HG03378 (cell line): ENCODE measurements around the gene CYP2A7.
"Not testable (repeated sequence)": the region's sequence is repeated elsewhere in the genome, so short reads cannot be mapped to it uniquely, and the experiment has no call there.

ENCODE experiments used
- ATAC-seq: cut with Tn5 transposase; IDR thresholded peaks from one replicate; pipeline ENCODE4 v1.9.1; 2021; ENCODE audit warnings: mild to moderate bottlenecking, moderate library complexity; ENCODE audit not compliant: unreplicated experiment

CYP2A7 gene

GRCh38 chr19:40882062-40882461, at the start of gene CYP2A7:
TSS of gene CYP2A7 (minus strand) at chr19:40882231. CDS start at chr19:40882210, 21 bp downstream.
- not testable (repeated sequence) for ATAC-seq

- not testable (repeated sequence) for ATAC-seq
These were observed 48.8 kb upstream of the CYP2A7 start for GRCh38 chr19:40930799-40931198.

DNA sequence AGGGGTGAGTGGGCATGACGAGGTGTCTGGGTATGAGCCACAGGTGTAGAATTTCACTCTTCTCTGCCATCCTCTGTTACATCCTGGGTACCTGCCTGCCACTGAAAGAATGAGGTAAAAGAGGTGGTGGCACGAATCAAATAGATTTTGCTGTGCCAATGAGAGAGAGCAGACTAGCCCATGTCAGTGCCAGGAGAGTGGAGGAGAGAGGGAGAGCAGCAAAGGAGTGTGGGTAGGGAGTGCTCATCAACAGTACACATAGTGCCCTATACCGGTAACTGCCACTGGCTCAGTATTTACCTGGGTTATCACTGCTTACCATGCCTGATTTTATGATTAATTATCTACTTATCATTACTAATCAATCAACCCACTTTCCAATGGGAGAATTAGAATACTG, 47.9 kb upstream of the CYP2A7 start:
- ATAC-seq: not testable (repeated sequence)

GRCh38 chr19:40928850-40929249, 46.8 kb upstream of the CYP2A7 start:
- ATAC-seq: no peak

DNA sequence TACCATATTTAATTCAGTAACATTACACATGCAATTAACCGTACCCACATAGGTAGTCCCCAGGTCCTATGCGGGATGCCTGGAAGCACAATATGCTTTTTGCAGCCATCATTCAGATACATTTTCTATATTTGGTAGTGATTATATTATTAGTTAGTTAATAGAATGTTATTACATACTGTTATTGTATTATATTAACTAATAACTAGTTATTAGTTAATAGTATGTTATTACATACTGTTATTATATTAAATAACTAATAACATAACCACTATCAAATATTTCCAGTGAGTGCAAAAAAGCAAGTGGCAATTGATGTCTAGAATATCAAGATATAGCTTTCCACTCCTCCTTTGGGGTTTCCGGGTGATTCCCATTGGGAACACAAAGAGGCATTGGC, 45.5 kb upstream of the CYP2A7 start:
- no peak for ATAC-seq

DNA sequence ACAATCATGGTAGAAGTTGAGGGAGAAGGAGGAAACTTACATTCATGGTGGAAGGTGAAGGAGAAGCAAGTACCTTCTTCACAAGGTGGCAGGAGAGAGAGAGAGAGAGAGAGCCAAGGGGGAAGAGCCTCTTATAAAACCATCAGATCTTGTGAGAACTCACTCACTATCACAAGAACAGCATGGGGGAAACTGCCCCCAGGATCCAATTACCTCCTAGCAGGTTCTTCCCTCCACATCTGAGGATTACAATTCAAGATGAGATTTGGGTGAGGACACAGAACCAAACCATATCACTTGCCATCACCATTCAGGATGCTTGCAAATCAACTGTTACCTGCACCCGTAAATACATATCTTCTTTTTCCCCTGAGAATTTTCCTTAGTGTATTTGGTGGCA, 44.2 kb upstream of the CYP2A7 start:
- not testable (repeated sequence) for ATAC-seq

GRCh38 chr19:40923934-40924391, 41.9 kb upstream of the CYP2A7 start:
- ATAC-seq: no peak

DNA sequence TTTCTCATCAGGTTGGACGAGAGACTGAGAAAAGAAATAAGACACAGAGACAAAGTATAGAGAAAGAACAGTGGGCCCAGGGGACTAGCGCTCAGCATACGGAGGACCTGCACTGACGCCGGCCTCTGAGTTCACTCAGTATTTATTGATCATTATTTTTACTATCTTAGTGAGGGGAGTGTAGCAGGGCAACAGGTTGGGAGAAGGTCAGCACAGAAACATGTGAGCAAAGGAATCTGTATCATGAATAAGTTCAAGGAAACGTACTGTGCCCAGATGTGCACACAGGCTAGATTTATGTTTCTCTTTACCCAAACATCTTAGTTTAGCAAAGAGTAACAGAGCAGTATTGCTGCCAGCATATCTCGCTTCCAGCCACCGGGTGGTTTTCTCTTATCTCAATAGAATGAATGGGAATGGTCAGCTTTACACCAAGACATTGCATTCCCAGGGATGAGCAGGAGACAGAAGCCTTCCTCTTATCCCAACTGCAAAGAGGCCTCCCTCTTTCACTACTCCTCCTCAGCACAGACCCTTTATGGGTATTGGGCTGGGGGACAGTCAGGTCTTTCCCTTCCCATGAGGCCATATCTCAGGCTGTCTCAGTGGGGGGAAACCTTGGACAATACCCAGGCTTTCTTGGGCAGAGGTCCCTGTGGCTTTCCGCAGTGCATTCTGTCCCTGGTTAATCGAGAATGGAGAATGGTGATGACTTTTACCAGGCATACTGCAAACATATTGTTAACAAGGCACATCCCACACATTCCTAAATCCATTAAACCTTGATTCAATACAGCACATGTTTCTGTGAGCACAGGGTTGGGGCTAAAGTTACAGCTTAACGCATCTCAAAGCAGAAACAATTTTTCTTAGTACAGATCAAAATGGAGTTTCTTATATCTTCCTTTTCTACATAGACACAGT, 40.5 kb upstream of the CYP2A7 start:
- not testable (repeated sequence) for ATAC-seq

GRCh38 chr19:40921005-40921897, 39.2 kb upstream of the CYP2A7 start:
- ATAC-seq: no peak

DNA sequence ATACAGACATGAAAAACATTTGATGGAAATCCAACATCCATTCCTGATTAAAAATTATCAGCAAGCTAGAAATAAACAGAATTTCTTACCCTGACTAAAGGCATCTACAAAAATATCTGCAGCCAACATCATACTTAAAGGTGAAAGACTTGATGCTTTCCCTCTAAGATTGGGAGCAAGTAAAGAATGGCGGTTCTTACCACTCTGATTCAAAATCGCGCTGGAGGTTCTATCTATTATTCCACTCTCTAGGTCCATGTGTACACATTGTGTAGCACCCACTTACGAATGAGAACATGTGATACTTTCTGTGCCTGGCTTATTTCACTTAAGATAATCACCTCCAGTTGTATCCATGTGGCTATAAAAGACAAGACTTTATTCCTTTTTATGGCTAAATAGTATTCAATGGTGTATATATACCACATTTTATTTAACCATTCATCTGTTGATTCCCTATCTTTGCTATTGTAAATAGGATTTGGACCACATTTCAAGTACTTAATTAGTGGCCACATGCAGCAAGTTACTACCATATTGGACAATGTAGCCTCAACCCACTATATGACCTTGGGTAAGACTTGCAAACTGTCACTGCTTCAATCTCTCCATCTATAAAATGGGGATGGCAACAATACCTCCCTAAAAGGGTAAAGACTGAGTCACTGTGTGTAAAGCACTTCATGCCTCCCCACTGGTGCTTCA, 38.4 kb upstream of the CYP2A7 start:
- no peak for ATAC-seq

DNA sequence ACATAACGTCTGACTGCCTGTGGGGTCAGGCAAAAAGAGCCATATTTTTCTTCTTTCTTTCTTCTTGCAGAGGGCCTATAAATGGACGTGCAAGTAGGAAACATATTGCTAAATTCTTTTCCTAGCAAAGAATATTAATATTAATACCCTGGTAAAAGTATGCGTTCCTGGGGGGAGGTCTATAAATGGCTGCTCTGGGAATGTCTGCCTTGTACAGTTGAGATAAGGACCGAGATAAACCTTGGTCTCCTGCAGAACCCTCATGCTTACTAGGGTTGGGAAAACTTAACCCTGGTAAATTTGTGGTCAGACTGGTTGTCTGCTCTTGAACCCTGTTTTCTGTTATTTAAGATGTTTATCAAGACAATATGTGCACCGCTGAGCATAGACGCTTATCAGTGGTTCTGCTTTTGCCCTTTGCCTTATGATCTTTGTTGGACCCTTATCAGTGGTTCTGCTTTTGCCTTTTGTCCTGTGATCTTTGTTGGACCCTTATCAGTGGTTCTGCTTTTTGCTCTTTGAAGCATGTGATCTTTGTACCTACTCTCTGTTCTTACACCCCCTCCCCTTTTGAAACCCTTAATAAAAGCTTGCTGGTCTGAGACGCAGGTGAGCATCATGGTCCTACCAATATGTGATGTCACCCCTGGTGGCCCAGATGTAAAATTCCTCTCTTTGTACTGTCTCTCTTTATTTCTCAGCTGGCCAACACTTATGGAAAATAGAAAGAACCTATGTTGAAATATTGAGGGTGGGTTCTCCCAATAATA, 37.7 kb upstream of the CYP2A7 start:
- not testable (repeated sequence) for ATAC-seq

- not testable (repeated sequence) for ATAC-seq
These were observed 36.3 kb upstream of the CYP2A7 start for GRCh38 chr19:40918303-40918702.

DNA sequence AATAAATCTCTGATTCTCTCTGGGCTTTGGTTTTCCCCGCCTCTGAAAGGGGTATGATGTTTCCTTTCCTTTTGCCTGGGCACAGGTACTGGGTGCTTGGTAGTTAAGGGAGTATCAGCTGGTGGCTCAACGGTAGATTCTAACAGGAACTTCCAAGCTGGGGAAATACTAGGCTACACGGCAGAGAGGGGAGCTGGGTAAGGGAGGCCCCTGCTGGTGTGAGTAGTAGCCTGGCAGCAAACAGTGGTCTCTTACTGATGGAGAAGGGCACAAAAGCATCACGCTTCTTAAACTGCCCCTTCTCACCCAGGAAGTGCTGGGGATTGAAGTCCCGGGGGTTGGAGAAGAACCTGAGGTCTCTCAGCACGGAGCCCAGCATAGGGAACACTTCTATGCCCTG, 26.9 kb upstream of the CYP2A7 start:
- ATAC-seq: no peak

DNA sequence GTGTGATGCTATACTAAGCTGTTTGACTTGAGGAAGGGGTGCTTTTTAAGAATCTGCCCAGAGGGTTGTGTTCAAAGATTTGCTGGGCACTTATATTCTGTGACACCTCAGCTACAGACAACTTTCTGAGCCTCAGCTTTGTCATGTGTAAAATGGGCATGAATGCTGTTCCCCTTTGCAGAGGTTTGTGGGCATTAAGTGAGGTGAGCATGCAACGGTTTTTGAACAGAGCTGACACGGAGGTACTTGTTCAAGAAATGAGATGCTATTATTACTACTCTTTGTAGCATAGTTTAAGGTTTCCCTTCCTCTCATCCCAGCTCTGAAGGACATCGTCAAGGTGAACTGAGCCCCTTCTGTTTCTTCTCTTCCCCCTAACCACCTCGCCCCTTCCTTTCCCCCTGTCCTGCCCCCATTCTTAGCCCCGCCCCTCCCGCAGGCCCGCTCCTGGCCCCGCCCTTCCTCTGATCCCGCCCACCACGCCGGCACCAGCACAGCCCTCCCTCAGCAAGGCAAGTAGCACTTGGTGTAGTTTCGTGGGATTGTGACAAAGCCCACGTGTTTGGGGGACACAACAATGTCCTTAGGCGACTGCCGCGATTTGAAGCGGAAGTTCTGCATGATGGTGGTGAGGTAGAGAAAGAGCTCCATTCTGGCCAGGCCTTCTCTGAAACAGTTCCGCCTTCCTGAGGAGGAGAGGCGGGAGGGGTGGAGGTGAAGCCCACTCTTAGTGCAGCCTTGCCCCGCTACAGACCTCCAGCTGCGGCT, 26.1 kb upstream of the CYP2A7 start:
- ATAC-seq: no peak

DNA sequence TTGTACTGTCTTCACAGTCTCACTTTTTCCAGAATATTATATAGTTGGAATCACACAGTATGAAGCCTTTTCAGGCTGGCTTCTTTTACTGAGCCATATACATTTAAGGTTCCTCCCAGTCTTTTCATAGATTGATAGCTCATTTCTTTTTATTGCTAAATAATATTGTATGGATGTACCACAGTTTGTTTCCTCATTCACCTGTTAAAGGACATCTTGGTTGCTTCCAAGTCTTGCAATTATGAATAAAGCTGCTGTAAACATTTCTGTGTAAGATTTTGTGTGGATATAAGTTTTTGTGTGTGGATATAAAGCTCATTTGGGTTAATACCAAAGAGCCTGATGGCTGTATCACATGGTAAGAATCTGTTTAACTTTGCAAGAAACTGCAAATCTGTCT, 24.5 kb upstream of the CYP2A7 start:
- ATAC-seq: no peak

DNA sequence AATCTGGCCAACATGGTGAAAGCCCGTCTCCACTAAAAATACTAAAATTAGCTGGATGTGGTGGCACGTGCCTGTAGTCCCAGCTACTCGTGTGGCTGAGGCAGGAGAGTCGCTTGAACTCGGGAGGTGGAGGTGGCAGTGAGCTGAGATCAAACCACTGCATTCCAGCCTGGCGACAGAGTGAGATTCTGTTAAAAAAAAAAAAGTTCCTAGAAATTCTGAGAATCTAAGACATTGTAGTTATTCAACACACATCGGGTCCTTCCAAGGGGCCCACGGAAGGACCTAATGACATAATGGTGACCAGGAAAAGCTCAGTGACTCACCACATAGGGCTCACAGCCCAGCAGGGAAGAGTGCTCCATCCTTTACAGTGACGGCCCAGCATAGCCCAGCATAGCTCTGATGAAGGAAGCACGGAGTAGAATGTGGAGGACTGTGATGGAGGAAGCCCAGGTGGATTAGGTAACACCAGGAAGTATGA, 22.7 kb upstream of the CYP2A7 start:
- ATAC-seq: not testable (repeated sequence)

GRCh38 chr19:40901975-40902750, 20.1 kb upstream of the CYP2A7 start:
- not testable (repeated sequence) for ATAC-seq

GRCh38 chr19:40900521-40900920, 18.5 kb upstream of the CYP2A7 start:
- ATAC-seq: not testable (repeated sequence)
